ENCODE data around the gene GUCY1A2. TPM values are rescaled to one million over a fixed set of nuclear protein-coding genes. Genes with fewer than 3 reads are reported as not detected.

Gene GUCY1A2
- total RNA-seq, 1 experiment from 2014 or later: 0.34 TPM

GRCh38 chr11:106962995-106963394 lies 55.3 kb downstream of the GUCY1A2 start:
- no peak for DNase-seq (ENCODE audit: low read depth, low spot score)
- in situ Hi-C loops (cut with HindIII; ENCODE audit: low pct_unique_long_range_greater_than_20kb, low sequenced_read_pairs): no loop called here

GRCh38 chr11:106961518-106961917 lies 56.8 kb downstream of the GUCY1A2 start:
- in situ Hi-C loops (cut with HindIII; ENCODE audit: low pct_unique_long_range_greater_than_20kb, low sequenced_read_pairs): no loop called here
- peak; percentile 5 for DNase-seq (ENCODE audit: low read depth, low spot score)

GRCh38 chr11:106961048-106961447 lies 57.2 kb downstream of the GUCY1A2 start:
- in situ Hi-C loops (cut with HindIII; ENCODE audit: low pct_unique_long_range_greater_than_20kb, low sequenced_read_pairs): no loop called here
- no peak for DNase-seq (ENCODE audit: low read depth, low spot score)

- DNase-seq (ENCODE audit: low read depth, low spot score): no peak
- in situ Hi-C loops (cut with HindIII; ENCODE audit: low pct_unique_long_range_greater_than_20kb, low sequenced_read_pairs): no loop called here
Observed at GRCh38 chr11:106959800-106960199, 58.5 kb downstream of the GUCY1A2 start.

GRCh38 chr11:106959386-106959785 lies 58.9 kb downstream of the GUCY1A2 start:
- in situ Hi-C loops (cut with HindIII; ENCODE audit: low pct_unique_long_range_greater_than_20kb, low sequenced_read_pairs): no loop called here
- DNase-seq (ENCODE audit: low read depth, low spot score): no peak

GRCh38 chr11:106958517-106959248 lies 59.6 kb downstream of the GUCY1A2 start:
- in situ Hi-C loops (cut with HindIII; ENCODE audit: low pct_unique_long_range_greater_than_20kb, low sequenced_read_pairs): no loop called here
- DNase-seq (ENCODE audit: low read depth, low spot score): no peak

- in situ Hi-C loops (cut with HindIII; ENCODE audit: low pct_unique_long_range_greater_than_20kb, low sequenced_read_pairs): no loop called here
- DNase-seq (ENCODE audit: low read depth, low spot score): no peak
Observed at GRCh38 chr11:106957030-106957482, 61.2 kb downstream of the GUCY1A2 start.

GRCh38 chr11:106950067-106950491 lies 68.2 kb downstream of the GUCY1A2 start:
- DNase-seq (ENCODE audit: low read depth, low spot score): no peak
- in situ Hi-C loops (cut with HindIII; ENCODE audit: low pct_unique_long_range_greater_than_20kb, low sequenced_read_pairs): no loop called here

GRCh38 chr11:106943089-106943488 lies 75.2 kb downstream of the GUCY1A2 start:
- peak; percentile 12 for DNase-seq (ENCODE audit: low read depth, low spot score)
- in situ Hi-C loops (cut with HindIII; ENCODE audit: low pct_unique_long_range_greater_than_20kb, low sequenced_read_pairs): no loop called here

- in situ Hi-C loops (cut with HindIII; ENCODE audit: low pct_unique_long_range_greater_than_20kb, low sequenced_read_pairs): no loop called here
- no peak for DNase-seq (ENCODE audit: low read depth, low spot score)
Observed at GRCh38 chr11:106939157-106939556, 79.1 kb downstream of the GUCY1A2 start.

- DNase-seq (ENCODE audit: low read depth, low spot score): no peak
- in situ Hi-C loops (cut with HindIII; ENCODE audit: low pct_unique_long_range_greater_than_20kb, low sequenced_read_pairs): no loop called here
Observed at GRCh38 chr11:106937111-106937510, 81.2 kb downstream of the GUCY1A2 start.

GRCh38 chr11:106925245-106925644 lies 93.0 kb downstream of the GUCY1A2 start:
- in situ Hi-C loops (cut with HindIII; ENCODE audit: low pct_unique_long_range_greater_than_20kb, low sequenced_read_pairs): no loop called here

GRCh38 chr11:106920899-106921509 lies 97.3 kb downstream of the GUCY1A2 start:
- in situ Hi-C loops (cut with HindIII; ENCODE audit: low pct_unique_long_range_greater_than_20kb, low sequenced_read_pairs): no loop called here

More at GRCh38 chr11:106925245-106925644, 93.0 kb downstream of the GUCY1A2 start:
- no peak for DNase-seq (ENCODE audit: low read depth, low spot score)

GRCh38 chr11:106917973-106918372 lies 100.3 kb downstream of the GUCY1A2 start:
- in situ Hi-C loops (cut with HindIII; ENCODE audit: low pct_unique_long_range_greater_than_20kb, low sequenced_read_pairs): no loop called here
- peak; percentile 49 for DNase-seq (ENCODE audit: low read depth, low spot score)

More at GRCh38 chr11:106920899-106921509, 97.3 kb downstream of the GUCY1A2 start:
- no peak for DNase-seq (ENCODE audit: low read depth, low spot score)

GRCh38 chr11:106914409-106914808 lies 103.9 kb downstream of the GUCY1A2 start:
- in situ Hi-C loops (cut with HindIII; ENCODE audit: low pct_unique_long_range_greater_than_20kb, low sequenced_read_pairs): no loop called here
- DNase-seq (ENCODE audit: low read depth, low spot score): no peak

- in situ Hi-C loops (cut with HindIII; ENCODE audit: low pct_unique_long_range_greater_than_20kb, low sequenced_read_pairs): no loop called here
- DNase-seq (ENCODE audit: low read depth, low spot score): peak; percentile 48
Observed at GRCh38 chr11:106913141-106913540, 105.1 kb downstream of the GUCY1A2 start.

- no peak for DNase-seq (ENCODE audit: low read depth, low spot score)
- in situ Hi-C loops (cut with HindIII; ENCODE audit: low pct_unique_long_range_greater_than_20kb, low sequenced_read_pairs): no loop called here
Observed at GRCh38 chr11:106904826-106905225, 113.5 kb downstream of the GUCY1A2 start.

- no peak for DNase-seq (ENCODE audit: low read depth, low spot score)
- in situ Hi-C loops (cut with HindIII; ENCODE audit: low pct_unique_long_range_greater_than_20kb, low sequenced_read_pairs): no loop called here
Observed at GRCh38 chr11:106889718-106890117, 128.6 kb downstream of the GUCY1A2 start.

GRCh38 chr11:106888386-106888785 lies 129.9 kb downstream of the GUCY1A2 start:
- DNase-seq (ENCODE audit: low read depth, low spot score): peak; percentile 0
- in situ Hi-C loops (cut with HindIII; ENCODE audit: low pct_unique_long_range_greater_than_20kb, low sequenced_read_pairs): no loop called here

Data from SK-MEL-5 (cell line).